Epithelial cell of esophagus (primary cell): ENCODE data around the gene FYB1.

ENCODE experiments used
- DNase-seq: peaks from one replicate; pipeline ENCODE4 v3.0.0; 2010; ENCODE audit warnings: low read depth
- H3K4me3 ChIP-seq: 2 replicates; pipeline ENCODE4 v1.5.1; 2011; ENCODE audit warnings: mild to moderate bottlenecking, low read length, control low read depth
- CTCF ChIP-seq: IDR thresholded peaks from 2 replicates; pipeline ENCODE4 v1.5.1; 2011; ENCODE audit warnings: low read depth, mild to moderate bottlenecking, low read length, control low read depth, inconsistent platforms; ENCODE audit not compliant: insufficient read depth; ENCODE audit errors: missing control alignments

FYB1 gene

GRCh38 chr5:39194466-39195136 lies 24.8 kb downstream of the FYB1 start:
- no peak overlapping the region for H3K4me3 ChIP-seq
- no peak for TF ChIP-seq CTCF
- DNase-seq: peak; percentile 99

DNA sequence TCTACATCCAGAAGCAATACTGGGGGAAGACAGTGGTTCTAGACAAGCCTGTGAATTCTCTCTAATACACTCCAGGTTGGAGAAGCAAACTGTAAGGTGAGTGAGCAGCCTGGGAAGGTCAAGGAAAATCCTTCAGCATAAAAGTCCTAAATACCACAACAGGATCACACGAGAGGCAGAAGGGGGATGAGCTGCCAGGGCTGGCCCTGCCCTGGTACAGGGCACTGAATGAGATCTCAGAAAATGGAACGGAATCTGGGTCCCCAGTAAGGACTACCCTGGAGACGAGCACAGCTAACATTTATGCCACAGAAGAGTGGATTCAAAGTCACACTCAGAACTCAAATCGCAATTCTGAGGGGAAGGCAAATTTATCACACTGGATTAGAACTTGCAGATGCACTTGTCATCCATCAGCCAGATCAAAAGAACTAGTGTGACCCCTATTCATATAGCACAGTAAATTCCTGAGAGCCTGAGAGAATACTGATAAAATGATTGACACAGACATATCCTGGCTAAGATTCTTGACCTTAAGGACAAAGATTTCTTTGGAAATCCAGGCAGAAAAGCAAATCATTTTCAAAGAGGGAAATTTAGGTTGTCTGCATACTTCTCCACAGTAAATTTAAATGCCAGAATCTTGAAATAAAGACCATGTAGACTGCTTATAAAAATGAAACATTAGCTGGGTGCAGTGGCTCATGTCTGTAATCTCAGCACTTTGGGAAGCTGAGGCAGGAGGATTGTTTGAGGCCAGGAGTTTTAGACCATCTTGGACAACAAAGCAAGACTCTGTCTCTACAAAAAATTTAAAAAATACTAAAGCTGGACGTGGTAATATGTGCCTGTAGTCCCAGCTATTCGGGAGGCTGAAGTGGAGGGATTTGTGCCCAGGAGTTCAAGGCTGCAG lies 25.6 kb downstream of the FYB1 start:
- H3K4me3 ChIP-seq: no peak overlapping the region
- no peak for TF ChIP-seq CTCF

DNA sequence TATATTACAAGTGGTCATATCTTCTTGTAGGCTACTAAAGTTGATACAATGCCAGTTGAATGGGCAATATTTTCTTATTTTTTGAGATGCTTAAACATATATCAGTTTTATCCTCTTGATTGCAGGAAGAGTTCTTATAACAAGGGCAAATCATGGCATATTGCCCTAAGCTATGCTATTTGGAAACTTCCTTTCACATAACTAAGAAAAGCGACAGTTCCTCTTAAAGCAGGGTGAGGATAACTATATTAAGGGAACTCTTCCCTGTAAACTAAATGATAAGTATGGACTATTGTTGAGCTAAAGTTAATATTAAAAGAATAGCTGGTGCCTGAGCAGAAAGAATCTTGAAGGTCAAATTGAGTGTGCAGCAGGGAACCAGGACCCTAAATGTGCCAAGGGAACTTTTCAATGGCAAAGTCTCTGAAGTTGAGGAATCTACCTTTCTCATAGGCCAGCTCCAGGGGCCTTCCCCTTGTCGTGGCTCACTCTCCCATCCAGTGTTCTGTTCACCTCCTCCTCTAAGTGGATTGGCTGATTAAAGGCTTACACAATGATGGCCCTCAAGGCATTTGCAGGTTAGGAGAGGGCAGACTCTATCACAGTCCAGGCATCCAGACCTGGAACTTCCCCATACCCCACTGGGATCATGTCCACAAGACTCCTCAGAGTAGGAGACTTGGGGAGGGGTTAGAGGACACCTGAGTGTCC lies 26.8 kb downstream of the FYB1 start:
- no peak overlapping the region for H3K4me3 ChIP-seq
- DNase-seq: peak; percentile 41
- no peak for TF ChIP-seq CTCF

More for the DNA sequence above, 25.6 kb downstream of the FYB1 start:
- DNase-seq: no peak

DNA sequence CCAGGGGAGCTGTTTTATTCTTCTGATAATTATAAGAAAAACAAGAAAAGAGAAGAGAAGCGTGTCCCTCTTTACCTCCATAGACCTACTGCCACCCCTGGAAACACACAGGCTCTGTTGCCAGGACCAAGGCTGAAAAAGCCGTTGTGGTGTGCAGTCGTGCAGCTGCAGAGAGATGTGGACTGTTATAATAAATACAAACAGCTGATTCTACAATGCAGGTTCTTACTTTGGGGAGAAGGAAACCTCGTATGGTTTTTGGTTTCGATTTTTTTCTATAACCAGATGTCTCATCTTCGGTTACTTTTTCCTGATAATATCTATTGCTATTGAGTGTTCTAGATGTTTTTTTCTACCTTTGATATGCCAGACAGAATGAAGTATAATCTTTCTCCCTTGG lies 28.1 kb downstream of the FYB1 start:
- DNase-seq: no peak
- no peak overlapping the region for H3K4me3 ChIP-seq
- no peak for TF ChIP-seq CTCF

- no peak for TF ChIP-seq CTCF
- no peak for DNase-seq
- H3K4me3 ChIP-seq: no peak overlapping the region
Measured at GRCh38 chr5:39190311-39191102, 28.9 kb downstream of the FYB1 start.

GRCh38 chr5:39189292-39189955 lies 29.9 kb downstream of the FYB1 start:
- no peak for DNase-seq
- TF ChIP-seq CTCF: no peak
- H3K4me3 ChIP-seq: no peak overlapping the region
